ENCODE data around the gene TSHZ2.

The TSHZ2 gene

DNA sequence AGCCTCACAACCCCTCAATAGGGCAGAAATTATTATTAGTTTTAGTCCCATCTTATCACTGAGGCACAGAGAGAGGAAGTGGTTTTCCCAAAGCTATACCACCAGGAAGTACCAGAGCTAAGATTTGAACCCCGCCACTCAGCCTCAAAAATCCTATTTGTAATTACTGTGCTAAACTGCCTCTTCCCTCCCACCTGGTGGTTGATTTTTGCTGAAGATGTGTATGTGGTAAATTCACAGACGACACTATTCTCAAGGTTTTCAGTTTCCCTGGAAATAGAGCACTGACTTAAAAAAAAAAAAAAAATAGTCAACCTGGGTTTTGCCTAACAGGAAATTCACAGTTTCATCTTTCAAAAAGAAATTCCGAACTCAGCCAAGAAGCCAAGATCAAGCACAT, 57.9 kb downstream of the TSHZ2 start:
- no peak for DNase-seq (ENCODE audit: low spot score)

DNA sequence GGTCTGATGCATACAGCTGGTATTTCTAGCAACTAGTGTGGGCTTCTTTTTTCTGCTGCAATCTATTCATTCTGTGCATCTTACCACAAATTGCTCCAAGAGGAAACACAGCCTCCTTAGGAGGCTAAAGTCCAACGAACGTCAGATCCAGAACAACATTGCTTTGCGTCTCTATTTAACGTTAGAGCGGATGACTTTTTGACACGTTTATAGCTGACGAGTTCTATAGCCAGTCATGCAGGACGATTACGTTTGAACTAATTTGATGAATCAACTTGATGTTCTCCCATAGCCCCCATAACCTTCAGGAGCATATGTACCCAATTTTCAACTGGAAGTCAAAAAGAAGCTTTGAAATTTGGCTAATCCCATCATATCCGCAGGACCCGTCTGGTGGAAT, 59.9 kb downstream of the TSHZ2 start:
- no peak for DNase-seq (ENCODE audit: low spot score)

DNA sequence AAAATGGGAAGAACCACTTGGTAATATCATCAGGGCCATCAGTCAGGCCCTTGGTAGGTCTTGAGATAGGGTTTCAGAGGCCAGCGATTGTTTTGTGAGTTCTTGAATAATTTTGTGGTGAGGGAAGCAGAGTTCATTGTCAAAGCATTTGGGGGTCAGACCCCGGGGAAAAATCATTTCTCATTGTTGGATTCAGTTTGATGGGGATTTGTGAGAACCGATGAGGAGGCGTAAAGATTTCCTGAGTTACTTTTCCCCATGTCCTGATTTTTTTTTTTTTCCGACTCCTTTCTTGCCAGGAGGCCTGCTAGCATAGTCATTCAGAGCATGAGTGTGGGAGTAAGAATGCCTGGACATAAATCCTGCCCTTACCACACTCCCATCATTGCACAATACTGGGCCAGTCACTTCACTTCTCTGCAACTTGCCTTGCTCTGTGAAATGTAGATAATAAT, 60.3 kb downstream of the TSHZ2 start:
- DNase-seq (ENCODE audit: low spot score): peak; percentile 13

- no peak for DNase-seq (ENCODE audit: low spot score)
These were observed 61.0 kb downstream of the TSHZ2 start for GRCh38 chr20:53033176-53033575.

DNA sequence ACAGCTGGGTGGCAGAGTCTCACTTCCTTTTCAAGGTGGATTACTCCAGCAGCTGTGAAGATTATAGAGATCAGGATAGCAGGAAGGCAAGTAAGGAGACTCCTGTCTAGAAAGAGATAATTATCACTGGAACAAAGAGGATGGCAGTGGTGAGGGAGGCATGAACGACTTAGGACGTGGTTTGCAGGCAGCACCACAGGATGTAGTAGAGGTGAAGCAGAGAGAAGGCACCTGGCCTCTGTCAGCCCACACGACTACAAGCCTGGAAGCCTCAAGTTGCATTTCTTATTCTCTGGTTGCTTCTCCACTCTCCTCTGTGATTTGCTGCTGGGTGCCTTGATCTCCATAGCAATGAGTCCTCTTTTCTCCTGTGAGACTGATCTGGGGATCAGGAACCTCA, 62.7 kb downstream of the TSHZ2 start:
- DNase-seq (ENCODE audit: low spot score): no peak

DNA sequence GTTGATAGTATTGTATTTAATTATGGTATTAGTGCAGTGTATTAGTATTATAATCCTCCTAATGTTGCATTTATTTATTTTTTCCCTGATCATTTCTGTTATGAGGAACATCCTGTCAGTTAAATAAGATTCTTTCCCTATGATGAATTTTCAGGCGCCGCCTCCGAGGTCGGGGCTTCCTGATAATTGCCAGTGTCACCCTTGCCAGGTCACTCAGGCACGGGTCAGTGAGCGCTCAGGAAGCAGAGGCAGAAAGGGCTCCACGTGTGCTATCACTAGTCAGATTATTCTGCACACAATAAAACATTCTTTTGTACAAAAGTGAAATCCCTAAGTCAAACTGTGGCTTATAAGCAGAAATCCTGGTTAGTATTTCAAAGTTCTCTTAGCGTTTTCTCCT, 64.8 kb downstream of the TSHZ2 start:
- DNase-seq (ENCODE audit: low spot score): no peak

DNA sequence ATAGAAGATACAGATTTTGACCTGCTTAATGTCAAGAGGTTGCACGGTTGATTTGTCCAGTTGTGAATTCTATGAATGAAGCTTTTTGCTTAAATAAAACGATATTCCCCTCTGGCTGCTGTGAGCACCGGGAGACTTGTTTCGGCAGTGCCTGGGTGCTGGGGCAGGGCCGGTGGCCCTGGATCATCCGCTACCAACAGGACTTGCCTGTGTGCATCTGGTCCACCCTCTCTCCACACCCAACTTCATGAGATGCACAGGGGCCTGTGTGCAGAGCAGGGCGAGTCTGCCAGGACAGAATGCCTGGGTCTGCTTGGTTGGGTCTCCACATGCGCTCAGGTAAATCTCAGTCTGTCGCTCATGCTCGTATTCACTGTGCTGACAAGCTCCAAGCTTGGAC, 65.5 kb downstream of the TSHZ2 start:
- no peak for DNase-seq (ENCODE audit: low spot score)

DNA sequence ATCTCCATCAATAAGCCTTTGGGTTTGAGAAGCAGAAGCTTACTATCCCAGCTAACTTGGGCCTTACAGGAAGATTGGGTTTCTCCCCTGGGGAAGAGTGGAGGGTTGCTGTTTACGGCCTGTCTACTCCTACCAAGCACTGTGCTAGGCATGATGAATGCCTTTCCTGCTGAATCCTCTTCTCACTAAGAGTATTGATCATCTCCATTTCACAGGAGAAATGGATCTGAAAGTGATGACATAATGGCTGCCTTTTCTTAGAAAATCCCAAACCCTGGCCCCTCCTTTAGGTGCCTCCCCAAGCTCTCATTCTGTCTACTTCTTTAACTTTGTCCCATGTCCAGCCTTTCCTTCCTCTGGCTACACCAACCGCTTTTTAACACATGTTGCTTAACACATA, 66.1 kb downstream of the TSHZ2 start:
- no peak for DNase-seq (ENCODE audit: low spot score)

DNA sequence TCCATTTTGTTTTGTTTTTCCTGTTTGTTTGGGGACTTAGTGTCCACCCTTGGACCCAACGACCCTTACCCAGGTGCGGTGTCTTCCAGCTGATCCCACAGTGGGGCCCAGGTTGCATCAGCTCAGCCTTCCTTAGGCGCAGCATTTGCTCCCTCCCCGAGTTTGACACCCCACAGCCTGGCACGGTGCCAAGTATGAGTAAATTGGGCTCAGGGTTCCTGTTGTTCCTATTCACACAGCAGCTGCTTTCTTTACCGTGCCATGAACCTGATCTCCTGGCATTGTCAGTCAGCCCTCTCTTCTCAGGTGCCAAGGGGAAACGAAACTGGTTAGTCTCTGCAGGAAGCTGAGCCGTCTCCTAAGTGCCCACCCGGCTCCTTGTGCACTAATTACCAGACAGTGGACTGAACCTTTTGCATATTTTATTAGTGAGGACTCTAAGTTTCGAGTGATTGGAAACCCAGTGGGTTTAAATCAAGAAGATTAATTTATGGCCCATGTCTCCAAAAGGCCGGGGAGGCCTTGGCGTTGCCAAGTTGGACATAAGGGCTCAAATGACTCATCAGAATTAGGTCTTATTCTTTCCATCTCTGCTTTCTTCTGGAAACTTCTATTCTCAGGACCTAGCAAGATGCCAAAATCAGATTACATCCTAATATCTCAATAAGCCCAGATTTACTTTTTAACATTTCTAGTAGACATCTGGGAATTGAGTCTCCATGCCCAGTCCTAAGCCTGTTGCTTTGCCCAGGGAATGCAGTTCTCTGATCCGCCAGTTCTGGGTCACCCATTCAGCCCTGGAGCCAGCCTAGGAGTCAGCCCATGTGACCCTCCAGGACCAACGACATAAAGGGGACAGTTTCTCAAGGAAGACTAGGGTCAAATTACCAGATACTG, 68.8 kb downstream of the TSHZ2 start:
- no peak for DNase-seq (ENCODE audit: low spot score)

DNA sequence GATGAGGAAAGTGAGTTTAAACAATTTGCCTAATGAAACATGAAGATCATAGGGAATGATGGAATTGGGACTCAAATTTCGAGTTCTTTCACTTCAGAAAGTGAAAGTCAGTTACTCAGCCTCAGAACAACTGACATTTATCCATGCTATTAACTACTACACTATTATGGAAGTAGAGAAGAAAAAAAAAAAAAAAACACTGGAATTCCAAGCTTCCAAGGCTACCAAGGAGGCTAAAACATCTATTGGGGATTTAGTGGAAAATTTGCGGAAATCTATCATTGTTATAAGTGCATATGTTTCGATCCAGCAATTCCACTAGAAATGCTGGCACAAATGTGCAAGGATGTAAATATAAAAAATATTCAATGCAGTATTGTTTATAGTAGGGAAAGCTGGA, 70.4 kb downstream of the TSHZ2 start:
- no peak for DNase-seq (ENCODE audit: low spot score)

DNA sequence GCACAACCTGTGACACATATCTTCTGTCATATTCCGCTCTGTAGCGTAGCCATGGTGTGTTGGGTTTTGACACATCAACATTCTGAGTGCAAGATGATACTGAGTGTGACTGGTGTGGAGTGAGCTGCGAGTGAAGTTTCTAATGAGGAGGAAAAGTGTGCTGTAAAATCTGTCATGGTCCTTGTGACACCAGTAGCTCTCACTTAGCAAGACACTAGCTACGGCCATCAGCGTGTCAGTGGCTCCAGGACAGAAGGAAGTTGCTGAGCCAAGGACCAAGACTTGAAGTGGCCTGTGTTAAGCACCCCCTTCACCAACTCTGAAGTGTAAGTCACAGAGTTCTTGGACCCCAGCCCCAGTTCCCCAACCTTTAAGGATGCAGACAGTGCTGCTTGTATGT, 72.1 kb downstream of the TSHZ2 start:
- no peak for DNase-seq (ENCODE audit: low spot score)

DNA sequence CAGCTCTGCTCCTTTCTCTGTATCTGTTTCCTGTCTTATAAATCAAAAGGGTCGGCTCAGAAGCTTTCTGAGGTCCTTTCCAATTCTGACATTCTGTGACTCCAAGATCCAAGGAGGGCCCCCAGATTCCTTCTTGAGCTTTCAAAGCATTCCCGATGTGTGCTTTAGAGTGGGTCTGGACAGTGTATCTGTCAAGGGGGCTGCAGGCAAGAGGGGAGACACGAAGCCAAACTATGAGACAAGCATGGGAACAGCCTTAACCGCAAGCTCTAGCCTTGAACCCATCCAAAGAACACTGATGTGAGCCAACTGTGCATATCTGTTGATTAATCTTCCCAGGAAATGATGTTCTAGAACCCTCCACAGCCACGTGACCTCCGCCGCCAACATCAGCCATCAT, 73.8 kb downstream of the TSHZ2 start:
- no peak for DNase-seq (ENCODE audit: low spot score)

GRCh38 chr20:53047203-53047602, 75.0 kb downstream of the TSHZ2 start:
- DNase-seq (ENCODE audit: low spot score): no peak

DNA sequence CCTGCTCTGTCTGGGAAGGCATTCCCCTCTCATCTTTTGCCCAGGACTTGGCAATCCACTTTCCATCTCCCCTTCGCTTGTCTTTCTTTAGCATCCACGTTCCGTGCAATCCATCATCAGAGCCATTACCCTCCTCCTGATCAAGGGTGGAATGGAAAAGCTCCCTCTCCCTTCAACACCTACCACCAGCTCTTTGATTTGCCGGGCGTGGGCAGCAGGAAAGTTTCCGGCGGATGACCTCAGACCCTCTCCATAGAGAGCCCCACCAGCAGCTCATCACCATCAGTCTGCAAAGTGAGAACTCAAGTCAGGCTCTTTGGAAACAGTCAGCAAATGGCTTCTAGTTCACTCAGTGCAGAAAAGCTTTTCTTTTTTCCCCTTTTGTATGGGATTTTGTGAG, 76.2 kb downstream of the TSHZ2 start:
- DNase-seq (ENCODE audit: low spot score): no peak

DNA sequence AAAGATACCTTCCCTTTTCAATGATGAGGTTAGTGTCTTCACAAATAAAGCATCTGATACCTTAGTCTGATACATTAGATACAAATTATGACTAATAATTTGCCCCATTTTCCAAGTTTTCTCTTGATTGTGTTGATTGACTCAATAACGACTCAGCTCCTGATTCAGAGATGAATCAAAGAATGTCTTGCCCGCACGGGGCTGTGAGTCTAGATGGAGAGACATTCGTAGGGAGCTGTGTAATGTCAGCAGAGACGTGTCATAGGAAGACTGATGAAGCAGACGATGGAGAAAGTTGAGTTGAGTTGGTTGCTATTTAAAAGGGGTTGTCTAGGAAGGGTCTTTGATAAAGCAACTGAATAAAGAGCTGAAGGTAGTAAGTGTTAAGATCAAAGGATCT, 78.2 kb downstream of the TSHZ2 start:
- DNase-seq (ENCODE audit: low spot score): no peak

- DNase-seq (ENCODE audit: low spot score): no peak
These were observed 80.2 kb downstream of the TSHZ2 start for GRCh38 chr20:53052380-53052779.

- DNase-seq (ENCODE audit: low spot score): no peak
These were observed 81.4 kb downstream of the TSHZ2 start for GRCh38 chr20:53053595-53053994.

- DNase-seq (ENCODE audit: low spot score): no peak
These were observed 83.4 kb downstream of the TSHZ2 start for GRCh38 chr20:53055367-53056067.

DNA sequence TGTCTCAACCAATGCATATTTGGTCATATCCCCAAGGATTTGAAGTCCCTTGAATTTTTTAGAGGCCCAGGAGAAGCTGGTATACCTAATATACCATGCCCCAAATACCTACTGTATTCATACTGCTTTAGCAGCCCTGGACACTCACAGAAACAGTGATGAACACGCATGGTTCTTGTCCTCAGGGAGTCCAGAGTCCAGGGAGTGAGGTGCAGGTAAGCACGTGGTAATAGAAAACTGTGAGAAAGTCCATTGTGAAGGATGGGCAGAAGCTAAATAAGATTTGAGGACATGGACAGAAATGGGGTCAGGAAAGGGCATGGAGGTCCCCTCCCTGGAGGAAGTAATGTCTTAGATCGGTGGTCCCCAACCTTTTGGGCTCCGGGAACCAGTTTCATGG, 85.4 kb downstream of the TSHZ2 start:
- no peak for DNase-seq (ENCODE audit: low spot score)

DNA sequence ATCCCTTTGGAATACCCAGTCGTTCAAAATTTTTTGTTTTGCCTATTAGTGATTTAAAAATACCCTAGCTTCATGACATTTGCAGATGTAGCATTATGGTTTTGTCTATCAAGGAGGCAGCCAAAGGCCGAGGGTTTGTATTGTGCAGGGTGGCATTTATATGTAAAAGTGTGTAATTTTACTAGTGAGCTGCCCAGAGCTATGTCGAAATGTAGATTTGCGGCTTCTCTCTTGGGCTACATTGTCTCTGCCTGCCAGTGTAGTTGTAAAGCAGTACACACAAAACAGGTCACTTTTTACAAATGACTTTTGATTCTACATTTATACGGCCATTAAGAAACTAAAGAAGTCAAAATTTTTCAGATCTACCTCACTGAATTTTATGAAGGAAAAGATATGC, 87.7 kb downstream of the TSHZ2 start:
- DNase-seq (ENCODE audit: low spot score): no peak

DNA sequence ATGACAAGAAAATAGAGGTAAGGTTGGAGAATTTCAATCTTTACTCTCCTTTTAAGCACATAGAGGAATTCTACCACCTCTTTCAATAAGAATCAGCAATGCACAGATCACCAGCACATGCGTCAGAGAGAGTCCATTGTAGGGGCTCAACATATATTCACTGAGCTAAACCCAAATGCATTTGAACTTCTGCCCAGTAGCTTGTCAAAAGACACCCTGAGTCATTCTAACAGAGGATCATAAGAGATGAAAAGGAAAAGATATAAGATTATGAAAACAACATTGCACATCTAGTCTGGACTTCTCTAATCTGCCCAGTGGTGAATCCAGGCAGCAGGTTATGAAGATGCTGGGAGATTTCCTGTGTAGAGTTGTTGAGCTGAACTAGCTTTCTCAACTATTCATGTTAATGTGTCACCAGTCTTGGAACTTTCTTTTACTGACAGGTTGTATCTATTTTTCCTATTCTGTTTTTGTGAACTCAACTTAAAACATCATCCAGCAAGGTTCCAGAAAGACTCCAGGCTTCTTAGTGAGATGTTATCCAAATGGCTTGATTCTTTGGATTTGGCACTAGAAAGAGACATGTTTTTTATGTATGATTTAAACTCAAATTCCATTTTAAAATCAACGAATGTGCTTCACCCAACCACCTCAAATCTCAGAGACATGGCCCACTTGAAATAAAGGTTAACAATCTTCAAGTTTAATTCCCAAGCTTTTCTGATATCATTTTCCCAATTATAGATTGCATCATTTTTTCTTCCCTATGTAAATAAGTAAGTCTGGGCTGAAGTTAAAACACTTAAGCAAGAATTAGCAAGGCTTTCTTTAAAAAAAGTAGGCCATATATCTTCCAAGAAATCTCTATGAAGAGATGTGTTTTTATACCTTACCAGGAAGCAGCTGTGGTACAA, 89.3 kb downstream of the TSHZ2 start:
- DNase-seq (ENCODE audit: low spot score): no peak

GRCh38 chr20:53064935-53065334, 92.8 kb downstream of the TSHZ2 start:
- DNase-seq (ENCODE audit: low spot score): no peak
